GM21825 (cell line): ENCODE data around the gene FHOD1.

ENCODE experiments used
- ATAC-seq: cut with Tn5 transposase; IDR thresholded peaks from one replicate; pipeline ENCODE4 v1.9.1; 2021; ENCODE audit warnings: mild to moderate bottlenecking, moderate library complexity; ENCODE audit not compliant: unreplicated experiment

Gene FHOD1

DNA sequence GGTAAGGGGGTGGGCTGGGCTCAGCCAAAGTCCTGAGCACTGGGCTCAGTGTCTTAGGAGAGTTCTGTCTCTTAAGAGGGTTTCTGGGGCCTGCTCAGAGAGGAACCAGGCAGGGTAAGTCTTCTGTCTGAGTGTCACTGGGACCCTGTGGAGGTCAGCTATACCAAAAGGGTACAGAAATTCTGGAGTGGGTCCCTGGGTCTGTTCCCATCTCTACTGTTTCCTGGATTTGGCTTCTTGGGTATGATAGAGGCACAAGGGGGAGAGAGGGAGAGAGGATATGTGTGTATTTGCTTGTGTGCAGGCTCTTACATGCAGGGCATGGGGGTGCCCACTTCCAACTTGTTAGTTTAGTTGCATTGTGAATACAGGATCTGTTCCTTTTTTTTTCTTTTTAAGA lies 53.7 kb downstream of the FHOD1 start:
- ATAC-seq = no peak

DNA sequence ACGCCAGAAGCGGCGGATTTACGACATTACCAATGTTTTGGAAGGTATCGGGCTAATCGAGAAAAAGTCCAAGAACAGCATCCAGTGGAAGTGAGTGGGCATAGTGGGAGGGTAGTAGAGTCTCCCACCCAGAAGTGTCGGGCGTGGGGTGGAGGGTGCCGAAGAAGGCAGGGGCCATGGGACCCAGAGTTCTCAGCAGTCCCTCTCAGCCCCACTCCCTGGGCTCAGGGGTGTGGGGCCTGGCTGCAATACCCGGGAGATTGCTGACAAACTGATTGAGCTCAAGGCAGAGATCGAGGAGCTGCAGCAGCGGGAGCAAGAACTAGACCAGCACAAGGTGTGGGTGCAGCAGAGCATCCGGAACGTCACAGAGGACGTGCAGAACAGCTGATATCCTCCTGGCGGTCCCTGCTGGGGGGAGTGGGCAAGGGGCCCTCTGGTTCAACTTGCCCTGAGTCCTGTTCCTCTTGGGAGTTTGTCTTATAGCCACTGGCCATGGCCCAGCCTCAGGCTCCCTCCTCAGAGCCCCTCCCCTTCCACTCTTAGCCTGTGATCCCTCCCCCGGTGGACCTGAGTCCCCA lies 54.4 kb downstream of the FHOD1 start:
- ATAC-seq = peak; percentile 7

- peak; percentile 89 for ATAC-seq
Measured at GRCh38 chr16:67191995-67192681, 55.1 kb downstream of the FHOD1 start, which contains the start of gene E2F4. TSS of gene E2F4 (plus strand) at chr16:67192155. CDS start at chr16:67192228, 73 bp downstream.

DNA sequence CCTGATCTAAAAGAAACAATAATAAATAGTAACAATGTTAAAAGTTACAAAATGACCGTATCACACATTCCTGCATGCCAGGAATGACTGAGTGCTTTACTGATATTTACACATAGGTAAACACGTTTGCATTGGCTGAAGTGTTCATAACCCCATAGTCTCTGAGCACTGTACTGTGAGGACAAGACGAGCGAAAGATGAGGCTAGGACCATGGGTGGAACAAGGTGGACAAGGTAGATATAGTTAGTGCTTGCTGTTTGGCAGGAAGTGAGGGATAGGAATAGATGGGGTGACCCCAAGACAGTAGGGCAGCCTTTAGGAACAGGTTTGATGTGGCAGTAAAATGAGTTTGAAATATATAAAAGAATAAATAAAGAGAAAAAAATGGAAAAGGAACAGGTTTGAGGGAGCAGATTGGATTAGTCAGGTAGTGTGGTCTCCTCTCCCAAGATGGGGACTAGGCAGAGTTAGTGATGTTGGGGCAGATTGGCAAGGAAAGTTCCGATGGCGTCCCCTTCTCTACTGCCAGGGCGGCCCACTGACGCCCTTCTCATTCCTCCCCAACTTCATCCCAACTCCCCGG lies 55.8 kb downstream of the FHOD1 start:
- no peak for ATAC-seq

DNA sequence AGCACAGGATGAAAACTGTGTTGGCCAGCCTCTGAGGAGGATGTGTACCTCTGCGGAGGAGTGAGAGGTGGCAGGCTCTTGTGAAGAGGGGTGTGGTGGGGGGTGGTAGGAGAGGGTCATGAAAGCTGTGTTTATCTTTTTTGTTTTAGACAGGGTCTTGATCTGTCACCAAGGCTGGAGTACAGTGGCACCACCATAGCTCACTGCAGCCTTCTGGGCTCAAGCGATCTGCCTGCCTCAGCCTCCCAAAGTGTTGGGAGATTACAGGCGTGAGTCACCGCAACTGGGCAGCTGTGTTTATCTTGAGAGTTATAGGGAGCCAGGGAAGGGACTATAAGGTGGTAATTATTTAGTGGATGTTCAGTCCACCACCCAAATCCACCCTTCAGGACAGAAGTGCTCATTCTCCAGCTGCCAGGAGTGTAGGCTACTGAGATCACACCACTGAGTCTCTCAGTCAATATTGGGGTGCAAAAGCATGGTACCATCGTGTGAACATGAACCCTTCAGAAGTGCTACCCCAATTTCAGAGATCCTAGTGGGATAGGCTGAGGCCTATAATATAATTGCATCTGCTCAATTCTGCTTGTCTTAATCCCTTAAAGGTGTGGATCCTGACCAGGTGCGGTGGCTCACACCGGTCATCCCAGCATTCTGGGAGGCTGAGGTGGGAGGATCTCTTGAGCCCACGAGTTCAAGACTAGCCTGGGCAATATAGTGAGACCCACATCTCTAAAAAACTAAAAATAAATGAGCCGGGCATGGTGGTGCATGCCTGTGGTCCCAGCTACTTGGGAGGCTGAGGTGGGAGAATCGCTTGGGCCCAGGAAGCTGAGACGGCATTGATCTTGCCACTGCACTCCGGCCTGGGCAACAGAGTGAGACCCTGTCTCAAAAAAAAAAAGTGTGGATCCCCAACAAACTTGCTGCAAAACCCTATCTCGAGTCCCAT lies 56.6 kb downstream of the FHOD1 start:
- no peak for ATAC-seq

- ATAC-seq = no peak
Measured at GRCh38 chr16:67190041-67190440, 57.2 kb downstream of the FHOD1 start, which contains the start of gene EXOC3L1. TSS of gene EXOC3L1 (minus strand) at chr16:67190136. CDS start at chr16:67189676, 460 bp downstream.

GRCh38 chr16:67188798-67189197 lies 58.5 kb downstream of the FHOD1 start:
- ATAC-seq = no peak

DNA sequence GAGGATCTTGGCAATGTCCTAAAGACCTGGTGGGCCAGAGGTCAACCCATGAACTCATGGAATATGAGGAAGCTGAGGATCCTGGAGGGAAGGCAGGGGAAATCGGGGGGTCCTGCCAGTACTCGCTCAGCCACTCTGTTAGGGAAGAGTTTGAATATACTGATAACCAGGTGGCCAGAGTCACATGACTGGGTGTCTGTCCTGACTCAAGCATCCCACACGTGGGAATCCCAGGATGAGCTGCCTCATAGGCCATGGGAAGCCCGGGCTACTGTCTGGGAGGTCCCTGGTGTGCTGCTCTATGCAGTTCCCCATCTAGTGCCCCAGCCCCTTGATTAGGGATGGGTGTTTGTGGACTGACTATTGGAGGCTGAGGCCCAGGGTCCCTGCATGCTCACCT lies 59.0 kb downstream of the FHOD1 start:
- ATAC-seq = no peak

GRCh38 chr16:67187175-67187890 lies 59.9 kb downstream of the FHOD1 start:
- ATAC-seq = no peak

DNA sequence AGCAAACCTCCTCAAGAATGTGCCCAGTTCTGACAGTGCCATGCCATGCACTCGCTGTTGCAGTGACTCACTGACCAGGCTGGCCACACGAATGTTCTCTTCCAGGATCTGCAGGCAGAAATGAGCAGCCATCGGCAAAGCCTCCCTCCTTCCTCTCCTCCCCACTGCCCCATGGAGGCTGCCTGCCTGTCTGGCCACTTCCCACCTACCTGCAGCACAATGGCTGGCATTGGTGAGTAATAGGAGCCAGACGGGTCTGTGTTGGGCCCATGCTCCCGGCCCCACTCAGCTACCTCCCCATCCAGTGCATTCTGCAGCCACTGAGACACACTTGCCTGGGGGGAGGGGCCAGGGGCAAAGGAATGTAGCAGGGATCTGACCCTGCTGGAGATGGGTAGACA lies 60.7 kb downstream of the FHOD1 start:
- no peak for ATAC-seq

DNA sequence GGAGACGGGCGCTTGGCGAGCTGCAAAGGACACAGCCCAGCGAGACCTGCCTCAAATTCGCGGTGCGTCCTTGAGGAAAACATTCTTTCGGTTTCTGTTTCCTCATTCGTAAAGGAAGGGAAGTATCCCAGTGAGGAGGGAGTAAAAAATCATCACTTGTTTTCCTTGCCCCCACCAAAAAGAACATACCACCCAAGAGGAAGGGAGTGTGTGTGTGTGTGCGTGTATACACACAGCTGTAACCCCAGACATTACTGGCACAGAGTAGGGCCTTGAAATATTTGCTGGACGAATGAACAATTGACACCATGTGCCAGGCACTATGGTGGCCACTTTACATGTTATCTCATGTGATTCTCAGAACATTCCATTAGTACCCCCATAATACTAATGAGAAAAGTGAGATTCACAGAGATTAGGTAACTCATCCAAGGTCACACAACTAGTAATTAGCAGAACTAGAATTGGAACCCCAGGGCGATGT lies 61.6 kb downstream of the FHOD1 start:
- no peak for ATAC-seq

DNA sequence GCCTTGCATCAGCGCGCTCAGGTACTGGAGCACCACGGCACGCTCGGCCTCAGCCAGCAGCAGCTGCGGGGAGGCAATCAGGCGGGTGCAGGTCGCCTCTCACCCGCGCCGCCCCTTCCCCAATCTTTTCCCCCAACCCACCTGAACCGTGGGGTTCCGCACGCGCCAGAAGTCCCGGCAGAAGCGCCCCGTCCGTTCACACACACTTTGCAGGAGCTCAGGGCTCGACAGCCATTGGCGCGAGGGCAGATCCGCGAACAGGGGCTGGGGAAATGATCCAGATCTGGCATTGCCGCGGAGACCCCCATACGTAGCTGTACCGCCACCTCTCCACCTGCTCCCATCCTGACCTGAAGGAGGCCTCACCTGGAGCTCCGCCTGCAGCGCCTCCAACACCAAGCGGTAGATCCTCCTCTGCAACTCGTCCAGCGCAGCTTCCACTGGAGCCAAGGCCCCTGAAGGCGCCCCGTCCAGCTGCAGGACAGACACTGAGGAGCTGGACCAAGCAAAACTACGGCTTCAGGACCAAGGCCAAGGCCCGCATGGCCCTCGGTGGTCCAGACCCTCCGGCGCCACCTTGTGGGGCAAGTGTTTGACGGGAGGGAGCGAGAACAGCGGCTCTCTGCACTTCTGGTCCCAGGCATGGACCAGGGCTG lies 62.2 kb downstream of the FHOD1 start:
- no peak for ATAC-seq

DNA sequence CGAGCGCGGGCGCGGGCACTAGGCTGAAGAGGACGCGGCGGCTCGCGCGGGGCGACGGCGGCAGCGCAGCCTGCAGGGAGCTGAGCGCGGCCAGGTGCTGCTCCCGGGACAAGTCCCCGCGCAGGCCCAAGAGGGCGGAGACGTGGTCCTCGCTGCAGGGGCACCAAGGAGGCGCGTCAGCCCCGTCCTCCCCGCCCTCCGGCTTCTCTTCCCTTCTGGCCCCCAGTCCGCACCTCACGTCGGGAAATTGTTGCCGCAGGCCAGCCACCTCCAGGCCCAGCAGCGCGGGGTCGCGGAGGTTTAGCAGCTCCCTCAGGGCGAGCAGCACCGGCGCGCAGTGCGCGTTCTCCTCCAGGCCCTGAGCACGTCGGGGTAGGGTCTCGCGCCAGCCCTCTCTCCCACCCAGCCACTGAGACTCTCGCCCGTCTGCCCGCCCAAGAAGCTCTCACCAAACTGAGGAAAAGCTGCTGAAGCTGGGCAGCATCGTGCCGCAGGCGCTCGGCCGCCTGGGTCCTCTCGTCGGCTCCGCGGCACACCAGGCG lies 62.8 kb downstream of the FHOD1 start:
- ATAC-seq = peak; percentile 7

DNA sequence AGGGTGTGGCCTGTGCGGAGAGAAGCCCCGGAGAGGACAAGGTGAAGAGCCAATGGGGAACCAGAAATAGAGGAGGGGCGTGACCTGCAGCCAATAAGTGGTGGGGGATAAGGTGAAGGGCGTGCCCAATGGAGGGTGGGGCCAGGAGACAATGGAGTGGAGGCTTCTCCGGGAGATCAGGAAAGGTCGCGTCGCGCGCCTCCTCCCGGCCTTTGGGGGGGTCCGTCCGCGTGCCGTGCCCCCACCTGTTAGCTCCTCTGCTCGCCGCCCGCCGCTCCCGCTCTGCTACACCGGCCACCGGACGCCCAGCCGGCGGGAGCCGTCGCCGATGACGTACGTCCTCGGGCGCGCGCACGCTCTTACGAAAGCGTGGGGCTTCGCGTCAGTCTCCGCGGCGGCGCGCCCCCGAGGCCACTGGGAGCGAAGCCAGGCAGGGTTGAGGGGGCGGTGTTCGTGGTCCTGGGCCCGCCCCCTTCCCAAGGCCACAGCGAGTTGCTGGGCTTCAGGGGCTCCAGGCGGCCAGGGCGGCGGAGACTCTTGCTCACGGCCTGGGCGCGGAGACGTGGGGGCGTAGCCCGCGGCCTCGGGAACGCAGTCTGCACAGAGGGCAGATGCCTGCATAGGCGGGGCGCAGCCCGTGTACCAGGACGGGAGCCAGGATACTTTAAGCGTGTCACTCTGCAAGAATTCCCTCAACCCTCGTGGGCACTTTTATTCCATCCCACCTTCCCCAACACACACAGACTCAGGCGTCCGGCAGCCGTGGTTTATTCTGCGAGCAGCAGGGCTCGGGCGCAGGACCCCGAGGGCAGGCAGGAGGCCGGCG lies 63.4 kb downstream of the FHOD1 start, which contains the start of gene MATCAP1:
Gene MATCAP1 (minus strand): TSS at position 337 of the 826 bp plus-strand sequence. CDS start 3,353 bp downstream, outside the sequence.
- peak; percentile 86 for ATAC-seq

DNA sequence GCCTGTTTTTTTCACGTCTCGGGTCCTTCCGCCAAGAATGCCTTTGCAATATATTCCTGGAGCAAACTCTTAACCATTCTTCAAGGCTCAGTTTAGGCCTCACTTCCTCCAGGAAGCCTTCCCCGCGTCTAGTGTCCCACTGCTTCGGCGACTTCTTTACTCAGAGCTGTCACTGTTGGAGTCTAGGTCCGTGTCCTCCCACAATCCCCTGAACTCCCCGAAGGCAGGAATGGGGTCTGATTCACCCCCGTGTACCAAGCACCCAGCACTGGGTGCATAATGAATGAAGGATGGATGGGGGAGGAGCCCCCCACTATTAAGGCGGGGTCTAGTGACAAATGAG lies 64.0 kb downstream of the FHOD1 start:
- ATAC-seq = no peak

- no peak for ATAC-seq
Measured at GRCh38 chr16:67182288-67182687, 65.0 kb downstream of the FHOD1 start.

DNA sequence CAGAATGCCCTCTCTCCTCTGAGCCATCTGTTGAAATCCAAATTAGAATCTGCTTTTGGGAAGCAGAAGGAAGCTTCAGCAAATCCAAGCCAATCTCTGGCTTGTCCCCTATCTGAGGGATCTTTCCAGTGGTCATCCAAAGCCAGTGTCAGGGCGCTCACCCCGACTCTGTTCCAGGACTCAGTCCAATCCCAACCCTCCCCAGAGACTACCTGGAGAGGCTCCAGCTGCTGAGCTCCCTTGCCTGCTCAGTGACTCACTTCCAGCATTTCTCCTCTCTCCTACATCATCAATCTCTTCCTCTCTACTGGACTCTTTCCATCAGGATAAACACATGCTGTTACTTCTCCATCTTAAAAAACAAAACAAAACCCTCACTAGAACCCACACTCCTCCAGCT lies 65.9 kb downstream of the FHOD1 start:
- ATAC-seq = no peak

- ATAC-seq = no peak
Measured at GRCh38 chr16:67180166-67180565, 67.1 kb downstream of the FHOD1 start.
